ENCODE measurements around the gene ATP1B3.
A peak's percentile ranks its signal among the peaks of the same experiment; 100 is the strongest.
"Not testable (repeated sequence)": the region's sequence is repeated elsewhere in the genome, so short reads cannot be mapped to it uniquely, and the experiment has no call there.

Gene ATP1B3

DNA sequence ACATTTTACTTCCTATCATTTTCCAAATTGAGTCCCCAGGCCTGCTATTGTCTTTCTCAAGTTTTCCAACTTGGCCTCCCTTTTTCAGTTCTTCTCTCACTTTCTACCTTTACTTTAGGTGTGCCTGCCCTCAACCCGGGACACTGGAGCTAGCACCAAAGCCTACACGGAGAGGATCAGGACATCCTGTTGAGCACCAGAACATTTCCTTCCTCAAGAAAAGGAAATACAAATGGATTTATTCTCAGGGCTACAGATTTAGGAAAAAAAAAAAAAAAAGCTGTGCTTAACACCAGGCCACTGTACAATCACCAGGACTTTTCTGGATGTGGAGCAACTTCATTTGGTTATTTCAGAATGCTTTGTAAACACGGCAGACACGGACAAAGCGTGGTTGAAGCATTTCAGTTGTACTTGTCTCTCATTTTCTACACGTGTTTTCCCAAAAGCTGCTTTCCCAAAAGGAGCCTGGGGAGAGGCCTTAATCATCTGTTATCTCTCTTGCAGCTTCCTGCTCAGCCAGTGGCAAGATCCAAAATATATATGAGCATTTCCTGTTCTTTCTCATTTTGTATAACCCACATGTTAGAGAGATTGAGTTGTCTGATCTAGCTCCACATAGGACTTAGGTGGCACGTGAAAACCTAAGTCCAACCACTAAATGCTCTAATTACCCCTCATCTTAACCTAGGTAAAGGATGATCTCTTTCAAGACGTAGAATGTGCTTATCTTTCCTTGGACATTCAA, 15.5 kb upstream of the ATP1B3 start:
- no peak for DNase-seq (ENCODE audit: low spot score)

GRCh38 chr3:141862279-141862816, 14.1 kb upstream of the ATP1B3 start:
- DNase-seq (ENCODE audit: low spot score), result no peak

DNA sequence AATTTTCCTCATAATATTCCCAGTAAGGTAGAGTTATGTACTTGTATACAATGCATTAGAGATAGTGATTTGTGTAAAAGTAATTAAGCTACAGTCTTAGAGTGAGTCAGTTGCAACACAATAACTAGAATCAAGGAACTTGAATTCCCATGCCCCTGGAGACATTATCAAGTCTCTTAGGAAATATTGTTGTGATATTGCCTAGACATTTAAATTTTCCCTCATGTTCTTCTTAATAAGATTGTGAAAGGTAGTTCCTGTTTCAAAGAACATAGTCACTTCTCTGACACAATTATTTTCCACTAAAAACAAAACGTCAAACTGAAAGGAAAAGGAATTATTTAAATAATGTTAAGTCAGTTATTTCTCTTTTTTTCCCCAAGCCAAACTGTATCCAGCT, 13.0 kb upstream of the ATP1B3 start:
- no peak for DNase-seq (ENCODE audit: low spot score)

DNA sequence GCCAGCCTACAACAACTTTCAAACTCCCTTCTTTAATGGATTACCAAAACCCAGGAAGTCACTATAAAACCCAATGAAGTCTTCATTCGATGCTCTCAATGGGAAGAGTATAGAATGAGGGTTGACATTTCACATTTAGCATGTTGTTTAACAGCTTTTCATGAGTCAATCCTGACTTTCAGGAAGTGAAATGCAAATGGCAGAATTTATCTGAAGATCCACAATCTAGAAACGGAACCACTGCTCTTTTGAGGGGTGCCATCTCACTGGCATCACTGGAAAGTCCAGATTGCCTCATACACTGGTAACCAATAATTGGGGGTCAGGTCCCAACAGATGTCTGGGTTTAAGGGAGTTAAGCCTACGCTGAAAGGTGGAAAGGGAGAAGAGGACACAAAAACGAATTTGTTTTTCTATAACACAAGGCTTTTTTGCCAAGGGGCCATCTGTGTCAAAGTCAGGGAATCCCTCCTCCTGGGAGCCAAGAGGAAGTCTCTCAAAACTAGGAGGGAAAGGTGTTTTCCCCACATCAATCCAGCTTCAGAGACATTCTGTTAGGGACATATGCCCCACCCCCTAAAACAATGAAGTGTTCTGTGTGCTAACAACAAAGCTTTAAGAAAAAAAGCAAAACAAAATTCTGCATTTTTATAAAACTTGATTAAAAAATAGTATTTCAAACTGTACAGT, 12.0 kb upstream of the ATP1B3 start:
- no peak for DNase-seq (ENCODE audit: low spot score)

- DNase-seq (ENCODE audit: low spot score), result no peak
These were observed 11.3 kb upstream of the ATP1B3 start for GRCh38 chr3:141865101-141865500.

DNA sequence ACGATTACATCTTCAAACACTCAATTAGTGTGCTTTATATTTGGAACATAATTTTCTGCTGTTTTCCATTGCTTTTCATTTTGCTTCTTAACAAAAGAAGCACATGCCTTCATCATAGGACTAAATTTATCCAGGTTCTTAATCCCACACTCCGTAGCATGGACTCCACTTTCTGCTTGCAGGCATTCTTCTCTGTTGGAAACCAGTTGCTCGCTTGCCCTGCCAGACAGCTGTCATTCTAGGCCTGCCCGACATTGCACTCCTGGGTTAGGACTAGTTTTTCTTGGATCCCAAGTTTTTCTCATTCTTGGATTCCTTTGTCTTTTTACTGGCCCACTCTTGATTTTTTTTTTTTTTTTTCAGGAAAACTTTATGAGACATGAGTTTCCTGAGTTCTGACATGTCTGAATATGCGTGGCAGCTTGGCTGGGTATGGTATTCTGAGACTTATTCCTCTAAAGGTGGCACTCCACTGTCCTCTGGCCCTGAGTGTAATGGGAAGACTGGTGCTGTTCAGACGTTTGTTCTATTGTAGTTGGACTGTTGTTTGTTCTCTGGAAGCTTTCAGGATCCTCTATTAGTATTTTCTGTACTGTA, 6.3 kb upstream of the ATP1B3 start:
- no peak for DNase-seq (ENCODE audit: low spot score)

GRCh38 chr3:141875374-141875892, 1.0 kb upstream of the ATP1B3 start:
- DNase-seq (ENCODE audit: low spot score), result peak; percentile 92

DNA sequence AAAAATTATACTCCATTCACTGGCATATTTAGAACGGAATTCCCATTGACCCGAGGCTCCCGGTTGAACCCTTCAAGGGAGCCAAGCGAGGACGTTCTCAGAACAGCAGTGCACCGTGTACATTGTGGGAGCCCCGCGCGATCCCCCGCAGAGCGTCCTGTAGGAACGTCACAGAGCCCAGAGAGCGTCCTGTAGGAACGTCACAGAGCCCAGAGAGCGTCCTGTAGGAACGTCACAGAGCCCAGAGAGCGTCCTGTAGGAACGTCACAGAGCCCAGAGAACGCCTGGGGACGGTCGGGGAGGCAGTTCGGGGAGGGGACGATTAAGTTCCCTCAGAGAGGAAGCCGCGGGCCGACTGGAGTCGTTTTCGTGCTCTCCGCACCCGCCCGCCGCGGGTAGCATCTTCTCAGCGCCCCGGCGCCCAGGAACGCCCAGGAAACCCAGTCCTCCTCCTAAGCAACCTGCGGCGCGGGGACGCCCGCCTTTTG, 506 bp upstream of the ATP1B3 start:
- no peak for DNase-seq (ENCODE audit: low spot score)

DNA sequence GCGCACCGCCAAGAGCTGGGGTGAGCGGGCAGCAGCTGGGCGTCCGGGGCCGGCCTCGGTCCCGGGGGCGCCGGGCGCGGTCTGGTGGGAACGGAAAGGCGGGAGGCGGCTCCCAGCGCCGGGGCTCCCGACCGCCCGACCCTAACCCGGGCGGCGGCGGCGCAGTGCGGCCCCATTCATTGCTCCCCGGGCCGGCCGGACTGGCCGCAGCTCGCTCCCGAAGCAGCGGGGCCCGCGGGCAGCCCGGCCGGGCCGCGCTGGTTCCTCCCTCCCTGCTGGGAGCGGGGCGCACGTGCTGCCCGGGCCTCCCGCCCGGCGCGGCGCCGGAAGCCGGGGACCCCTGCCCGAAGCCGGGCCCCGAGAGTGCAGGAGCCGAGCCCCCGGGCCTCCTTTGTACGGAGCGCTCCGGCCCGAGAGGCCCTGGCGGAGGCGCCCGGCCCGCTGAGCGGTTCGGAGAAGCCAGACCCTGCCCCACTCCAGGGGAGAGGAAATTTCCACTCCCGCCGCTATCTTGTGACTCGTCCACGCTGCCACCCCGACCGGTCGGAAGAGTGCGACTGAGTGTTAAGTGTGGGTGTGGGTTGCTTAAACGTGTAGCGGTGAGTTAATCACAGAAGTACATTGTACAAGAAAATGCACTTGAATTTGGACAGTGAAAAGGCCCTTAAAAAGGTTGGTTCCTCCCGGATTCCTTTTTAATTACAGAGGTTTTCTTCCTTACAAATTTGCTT, 613 bp downstream of the ATP1B3 start:
- DNase-seq (ENCODE audit: low spot score), result peak; percentile 60

DNA sequence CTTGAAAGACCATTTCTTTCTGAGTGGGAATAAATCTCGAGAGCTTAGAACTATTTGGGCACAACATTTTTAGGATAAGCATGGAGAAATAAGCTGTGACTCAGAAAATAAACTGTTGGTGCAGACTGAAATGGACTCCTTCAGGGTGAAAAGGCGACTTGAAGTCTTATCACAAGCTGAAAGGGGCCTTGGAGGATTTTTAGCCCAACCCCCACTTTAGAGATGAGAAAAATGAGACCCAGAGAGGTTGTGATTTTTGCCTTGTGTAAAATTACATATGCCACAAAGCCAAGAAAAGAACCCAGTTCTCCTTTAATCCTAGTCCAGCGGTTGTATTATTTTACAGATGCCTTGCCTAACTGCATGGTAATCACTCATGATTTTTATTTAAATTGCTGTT, 1.5 kb downstream of the ATP1B3 start:
- DNase-seq (ENCODE audit: low spot score), result no peak

GRCh38 chr3:141878326-141878725, 1.9 kb downstream of the ATP1B3 start:
- DNase-seq (ENCODE audit: low spot score), result no peak

DNA sequence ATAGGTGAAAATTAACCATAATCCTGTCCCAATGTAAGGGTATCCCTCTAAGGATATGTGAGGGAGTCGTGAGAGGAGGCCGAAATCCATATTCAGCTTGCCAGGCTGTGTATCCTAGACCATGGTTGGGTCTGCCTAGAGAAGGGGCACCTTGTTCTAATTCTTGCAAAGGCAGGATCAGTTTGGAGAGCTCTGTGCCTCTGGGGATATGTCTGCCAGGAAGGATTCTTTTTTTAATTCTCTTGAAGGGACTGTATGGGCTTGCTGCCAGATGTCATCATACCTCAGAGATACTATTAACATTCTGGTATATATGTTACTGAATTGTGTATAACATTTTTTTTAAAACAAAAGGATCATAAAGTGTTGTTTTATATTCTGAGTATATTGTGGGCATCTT, 2.4 kb downstream of the ATP1B3 start:
- DNase-seq (ENCODE audit: low spot score), result no peak

DNA sequence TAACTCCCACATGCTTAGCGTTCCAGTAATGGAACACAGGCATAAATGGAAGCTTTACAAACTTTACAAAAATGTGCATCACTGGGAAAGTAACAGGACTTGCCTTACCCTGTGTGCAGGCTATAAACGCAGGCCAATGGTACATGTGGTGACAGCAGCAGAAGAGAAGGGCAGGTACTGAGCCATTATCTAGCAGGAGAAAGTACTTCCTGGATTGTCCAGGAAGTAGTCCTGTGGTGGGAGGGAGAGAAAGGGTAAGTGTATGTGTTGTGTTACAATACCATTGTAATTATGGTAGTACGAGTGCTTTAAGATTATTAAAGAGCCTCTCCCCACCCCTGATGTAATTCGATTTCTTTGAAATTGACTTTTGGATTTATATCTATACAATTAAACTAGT, 5.3 kb downstream of the ATP1B3 start:
- no peak for DNase-seq (ENCODE audit: low spot score)

DNA sequence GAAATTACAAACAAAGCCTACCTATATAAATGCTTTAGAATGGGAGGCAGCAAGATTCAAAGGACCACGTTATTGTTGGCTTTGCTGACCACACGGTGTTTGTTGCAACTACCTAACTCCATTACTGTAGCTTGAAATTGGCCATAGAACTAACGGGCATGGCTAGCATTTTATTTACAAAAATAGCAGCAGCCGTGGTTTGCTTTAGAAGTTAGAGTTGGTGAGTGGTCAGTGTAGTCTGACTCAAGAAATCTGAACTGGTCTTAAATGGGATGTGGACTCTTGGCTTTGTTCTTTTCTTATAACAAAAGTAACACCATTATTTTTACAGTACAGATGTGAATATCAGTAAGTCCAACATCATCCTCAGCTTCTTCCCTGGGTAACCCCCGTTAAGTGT, 10.6 kb downstream of the ATP1B3 start:
- DNase-seq (ENCODE audit: low spot score), result no peak

DNA sequence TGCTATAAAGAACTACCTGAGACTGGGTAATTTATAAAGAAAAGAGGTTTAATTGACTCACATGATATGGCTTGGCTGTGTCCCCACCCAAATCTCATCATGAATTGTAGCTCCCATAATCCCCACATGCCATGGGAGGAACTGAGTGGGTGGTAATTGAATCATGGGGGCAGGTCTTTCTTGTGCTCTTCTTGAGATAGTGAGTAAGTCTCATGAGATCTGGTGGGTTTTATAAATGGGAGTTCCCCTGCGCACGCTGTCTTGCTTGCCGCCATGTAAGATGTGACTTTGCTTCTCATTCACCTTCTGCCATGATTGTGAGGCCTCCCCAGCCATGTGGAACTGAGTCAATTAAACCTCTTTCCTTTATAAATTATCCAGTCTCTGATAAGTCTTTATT, 12.1 kb downstream of the ATP1B3 start:
- not testable (repeated sequence) for DNase-seq (ENCODE audit: low spot score)

DNA sequence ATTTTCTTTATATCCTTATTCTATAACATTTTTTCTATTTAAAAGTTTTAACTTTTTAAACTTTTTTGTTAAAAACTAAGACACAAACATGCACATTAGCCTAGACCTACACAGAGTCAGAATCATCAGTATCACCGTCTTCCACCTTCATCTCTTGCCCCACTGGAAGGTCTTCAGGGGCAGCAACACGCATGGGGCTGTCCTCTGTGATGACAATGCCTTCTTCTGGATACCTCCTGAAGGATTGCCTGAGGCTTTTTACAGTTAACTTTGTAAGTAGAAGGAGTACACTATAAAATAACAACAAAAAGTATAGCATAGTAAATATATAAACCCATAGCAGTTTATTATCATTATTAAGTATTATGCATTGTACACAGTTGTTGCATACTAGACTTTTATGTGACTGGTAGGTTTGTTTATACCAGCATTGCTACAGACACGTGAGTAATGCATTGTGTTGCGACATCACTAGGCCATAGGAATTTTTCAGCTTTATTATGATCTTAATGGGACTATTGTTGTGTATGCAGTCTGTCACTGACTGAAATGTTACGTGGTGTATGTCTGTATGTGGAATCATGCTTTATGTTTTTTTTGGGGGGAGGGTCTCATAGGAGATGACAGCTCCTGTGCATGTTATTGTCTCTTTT, 18.2 kb downstream of the ATP1B3 start:
- DNase-seq (ENCODE audit: low spot score), result no peak

- no peak for DNase-seq (ENCODE audit: low spot score)
These were observed 19.3 kb downstream of the ATP1B3 start for GRCh38 chr3:141895731-141896130.

- no peak for DNase-seq (ENCODE audit: low spot score)
These were observed 22.5 kb downstream of the ATP1B3 start for GRCh38 chr3:141898908-141899307.

DNA sequence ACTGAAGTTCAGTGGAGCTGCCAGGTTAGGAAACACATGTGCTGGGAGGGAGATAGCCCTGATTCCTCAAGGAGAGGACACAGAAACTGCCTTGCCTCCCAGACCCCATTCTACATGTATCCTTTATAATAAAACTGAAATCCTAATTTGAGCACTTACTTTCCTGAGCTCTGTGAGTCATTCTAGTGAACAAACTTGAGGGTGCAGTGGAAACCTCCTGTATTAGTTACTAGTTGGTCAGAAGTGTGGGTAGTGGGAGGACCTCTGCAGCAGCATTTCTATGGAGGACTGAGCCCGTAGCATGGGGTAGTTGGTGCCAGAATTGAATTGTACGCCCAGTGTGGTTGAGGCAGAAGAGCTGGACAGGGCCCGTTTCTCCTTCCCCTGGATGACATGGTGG, 23.9 kb downstream of the ATP1B3 start:
- DNase-seq (ENCODE audit: low spot score), result no peak

DNA sequence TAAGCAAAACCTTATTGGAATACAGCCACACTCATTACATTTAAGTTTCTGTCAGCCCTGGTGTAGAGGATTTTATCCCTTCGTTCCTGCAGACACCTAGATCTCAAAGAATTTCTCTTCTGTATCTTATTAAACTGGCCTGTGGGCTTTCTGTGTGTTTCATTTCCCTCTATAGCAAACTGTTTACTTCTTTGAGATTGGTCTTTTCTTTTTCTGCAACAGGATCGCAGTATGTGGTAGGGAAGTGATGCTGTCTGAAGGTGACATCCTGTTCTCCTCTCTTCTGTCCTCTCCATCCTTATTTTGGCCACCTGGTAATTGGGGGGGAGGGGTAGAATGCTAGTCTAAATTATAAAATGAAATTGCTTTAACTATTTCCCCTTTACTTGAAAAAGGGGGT, 25.5 kb downstream of the ATP1B3 start:
- DNase-seq (ENCODE audit: low spot score), result no peak

DNA sequence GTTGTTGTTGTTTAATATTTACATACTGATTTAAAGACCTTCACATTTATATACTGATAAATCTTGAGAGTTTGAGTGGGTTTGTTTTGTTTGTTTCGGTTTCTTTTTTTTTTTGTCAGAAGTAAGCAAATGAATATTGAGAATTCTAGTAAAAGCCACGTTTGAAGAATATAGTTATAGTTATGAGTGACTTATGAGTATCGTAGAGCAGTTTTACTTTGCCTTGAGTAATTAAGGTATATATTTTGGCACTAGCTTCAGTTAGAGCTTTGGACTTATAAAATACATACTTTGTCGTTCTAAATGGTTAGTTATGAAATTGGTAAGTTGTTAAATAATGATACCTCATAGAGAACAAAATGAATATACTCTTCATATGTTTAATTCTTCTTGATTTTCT, 27.8 kb downstream of the ATP1B3 start:
- DNase-seq (ENCODE audit: low spot score), result no peak

GRCh38 chr3:141905129-141905528, 28.7 kb downstream of the ATP1B3 start:
- no peak for DNase-seq (ENCODE audit: low spot score)
